Cardiac muscle cell (in vitro differentiated cells and primary cell): Measurements from ENCODE around the gene NRP2. TPM values are rescaled to one million over a fixed set of nuclear protein-coding genes. Genes with fewer than 3 reads are reported as not detected.

Experiments used
- DNase-seq, 2 donors: peaks; one replicate each; pipeline versions ENCODE4 v3.0.0 to v3.0.0-alpha.2; 2010 to 2017; ENCODE audit warnings: low read depth in 1 of 2, low spot score in 1 of 2
- H3K27ac ChIP-seq: fragments of 200-600 bp; sonication (generic); 2 replicates; pipeline ENCODE4 v1.5.1; 2016
- H3K27me3 ChIP-seq: fragments of 200-600 bp; sonication (generic); 2 replicates; pipeline ENCODE4 v1.6.0; 2016; ENCODE audit warnings: control low read depth
- H3K36me3 ChIP-seq: fragments of 200-600 bp; sonication (generic); 2 replicates; pipeline ENCODE4 v1.5.1; 2016; ENCODE audit warnings: control low read depth
- H3K4me1 ChIP-seq: fragments of 200-600 bp; sonication (generic); 2 replicates; pipeline ENCODE4 v1.8.1; 2017; ENCODE audit warnings: low read depth, mild to moderate bottlenecking, mixed run types
- H3K4me3 ChIP-seq: fragments of 200-600 bp; sonication (generic); 2 replicates; pipeline ENCODE4 v1.5.1; 2016; ENCODE audit warnings: mild to moderate bottlenecking
- H3K9me3 ChIP-seq: fragments of 200-600 bp; sonication (generic); 2 replicates; pipeline ENCODE4 v1.5.1; 2017; ENCODE audit warnings: low read depth, mild to moderate bottlenecking, control low read depth
- polyA plus RNA-seq: library from polyadenylated mRNA; unstranded; fragments of >200 nt; fragmentation: Nextera tagmentation; extraction: Ambion mirVana; gene quantifications from 2 replicates; pipeline ENCODE4 v1.2.1, GENCODE V29; 2016
- total RNA-seq: library from RNA; depleted of rRNA; stranded (reverse); fragments of >200 nt; gene quantifications from 2 replicates; pipeline ENCODE4 v1.2.3, GENCODE V29; 2016
- TF ChIP-seq, protein P1 (sequence below): IDR thresholded peaks from 2 replicates; pipeline ENCODE4 v1.5.1; 2012; ENCODE audit warnings: low read depth, mild to moderate bottlenecking, low read length

NRP2 gene
- total and polyA plus RNA-seq, 2 experiments from 2014 or later: 35.2 to 166 TPM

- Histone ChIP-seq H3K27me3 (no peaks in the 10 kb centered on the region), H3K9me3 (no peaks in the 10 kb centered on the region), H3K36me3 (no peaks in the 10 kb centered on the region), H3K4me1 (peaks cover 39% of the 10 kb centered on the region), H3K4me3 (no peak overlapping the region), H3K27ac (no peak overlapping the region)
- TF ChIP-seq, protein P1, sequence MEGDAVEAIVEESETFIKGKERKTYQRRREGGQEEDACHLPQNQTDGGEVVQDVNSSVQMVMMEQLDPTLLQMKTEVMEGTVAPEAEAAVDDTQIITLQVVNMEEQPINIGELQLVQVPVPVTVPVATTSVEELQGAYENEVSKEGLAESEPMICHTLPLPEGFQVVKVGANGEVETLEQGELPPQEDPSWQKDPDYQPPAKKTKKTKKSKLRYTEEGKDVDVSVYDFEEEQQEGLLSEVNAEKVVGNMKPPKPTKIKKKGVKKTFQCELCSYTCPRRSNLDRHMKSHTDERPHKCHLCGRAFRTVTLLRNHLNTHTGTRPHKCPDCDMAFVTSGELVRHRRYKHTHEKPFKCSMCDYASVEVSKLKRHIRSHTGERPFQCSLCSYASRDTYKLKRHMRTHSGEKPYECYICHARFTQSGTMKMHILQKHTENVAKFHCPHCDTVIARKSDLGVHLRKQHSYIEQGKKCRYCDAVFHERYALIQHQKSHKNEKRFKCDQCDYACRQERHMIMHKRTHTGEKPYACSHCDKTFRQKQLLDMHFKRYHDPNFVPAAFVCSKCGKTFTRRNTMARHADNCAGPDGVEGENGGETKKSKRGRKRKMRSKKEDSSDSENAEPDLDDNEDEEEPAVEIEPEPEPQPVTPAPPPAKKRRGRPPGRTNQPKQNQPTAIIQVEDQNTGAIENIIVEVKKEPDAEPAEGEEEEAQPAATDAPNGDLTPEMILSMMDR: no peak
- no peak for DNase-seq
These were observed 89.4 kb downstream of the NRP2 start for GRCh38 chr2:205771666-205772065.

DNA sequence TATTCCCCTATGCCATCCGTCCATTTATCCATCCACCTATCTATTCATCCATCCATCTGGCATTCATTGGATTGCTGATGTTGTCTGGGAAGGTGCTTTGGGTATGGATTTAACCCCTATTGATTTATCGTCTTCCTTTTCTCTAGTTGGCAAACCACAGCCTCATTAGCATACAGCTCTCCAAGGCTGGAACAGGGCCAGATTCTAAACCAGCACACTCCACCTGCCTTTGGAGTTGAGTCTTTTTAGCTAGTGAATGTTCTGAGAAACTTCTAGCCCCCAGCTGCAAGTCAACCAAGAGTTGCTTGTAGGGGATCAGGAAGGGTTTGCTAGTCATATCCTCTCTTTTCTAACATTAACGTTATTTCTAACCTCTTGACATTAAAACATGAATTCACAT, 90.7 kb downstream of the NRP2 start:
- H3K36me3 ChIP-seq: no peaks in the 10 kb centered on the region
- H3K27ac ChIP-seq: no peak overlapping the region
- DNase-seq: no peak
- no peaks in the 10 kb centered on the region for H3K27me3 ChIP-seq
- no peaks in the 10 kb centered on the region for H3K9me3 ChIP-seq
- TF ChIP-seq, protein P1: no peak
- no peak overlapping the region for H3K4me3 ChIP-seq
- peaks cover 27% of the 10 kb centered on the region for H3K4me1 ChIP-seq

- Histone ChIP-seq H3K27me3 (no peaks in the 10 kb centered on the region), H3K27ac (no peak overlapping the region), H3K4me1 (peaks cover 17% of the 10 kb centered on the region), H3K4me3 (no peak overlapping the region), H3K9me3 (no peaks in the 10 kb centered on the region), H3K36me3 (no peaks in the 10 kb centered on the region)
- DNase-seq: no peak
- TF ChIP-seq, protein P1: no peak
These were observed 91.7 kb downstream of the NRP2 start for GRCh38 chr2:205773989-205774388.

- no peak overlapping the region for H3K27ac ChIP-seq
- no peak overlapping the region for H3K4me3 ChIP-seq
- DNase-seq: peak in 1 of 2 donors; percentile 51
- TF ChIP-seq, protein P1: no peak
- no peaks in the 10 kb centered on the region for H3K27me3 ChIP-seq
- peaks cover 6% of the 10 kb centered on the region for H3K4me1 ChIP-seq
- H3K9me3 ChIP-seq: no peaks in the 10 kb centered on the region
- H3K36me3 ChIP-seq: no peaks in the 10 kb centered on the region
These were observed 93.0 kb downstream of the NRP2 start for GRCh38 chr2:205775097-205775877.

DNA sequence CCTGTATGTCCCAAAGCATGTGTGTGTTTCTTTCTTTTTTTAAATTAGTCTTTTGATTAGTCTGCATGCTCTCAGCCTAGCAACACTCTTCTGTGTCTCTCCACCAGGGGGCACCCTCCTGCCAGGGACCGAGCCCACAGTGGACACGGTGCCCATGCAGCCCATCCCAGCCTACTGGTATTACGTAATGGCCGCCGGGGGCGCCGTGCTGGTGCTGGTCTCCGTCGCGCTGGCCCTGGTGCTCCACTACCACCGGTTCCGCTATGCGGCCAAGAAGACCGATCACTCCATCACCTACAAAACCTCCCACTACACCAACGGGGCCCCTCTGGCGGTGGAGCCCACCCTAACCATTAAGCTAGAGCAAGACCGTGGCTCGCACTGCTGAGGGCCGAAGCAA, 93.8 kb downstream of the NRP2 start:
- Histone ChIP-seq H3K9me3 (no peaks in the 10 kb centered on the region), H3K4me1 (no peaks in the 10 kb centered on the region), H3K4me3 (no peak overlapping the region), H3K27ac (no peak overlapping the region), H3K36me3 (no peaks in the 10 kb centered on the region), H3K27me3 (no peaks in the 10 kb centered on the region)
- peak; percentile 30 to 65 for DNase-seq
- TF ChIP-seq, protein P1: peak; percentile 68
